NT2/D1 (cell line): ENCODE results near the gene ZNF778.

Experiments
- SUZ12 ChIP-seq: IDR thresholded peaks from 2 replicates; pipeline ENCODE4 v1.6.1; 2011; ENCODE audit not compliant: insufficient read length, insufficient read depth; ENCODE audit errors: extremely low read depth
- YY1 ChIP-seq: IDR thresholded peaks from 2 replicates; pipeline ENCODE4 v1.6.1; 2011; ENCODE audit not compliant: insufficient read length, insufficient read depth
- ZNF274 ChIP-seq: IDR thresholded peaks from 2 replicates; pipeline ENCODE4 v1.6.1; 2011; ENCODE audit warnings: mild to moderate bottlenecking, low read depth, low read length

GRCh38 chr16:89261691-89262563 lies 44.4 kb downstream of the ZNF778 start:
- TF ChIP-seq ZNF274 (no peak), YY1 (no peak), SUZ12 (no peak)
